Neural progenitor cell (in vitro differentiated cells): ENCODE measurements around the gene SMIM22.

Experiments
- EZH2 ChIP-seq: fragments of 200-600 bp; sonication (generic); IDR thresholded peaks from 2 replicates; pipeline ENCODE4 v1.6.1; 2017; ENCODE audit warnings: antibody characterized with exemption, mild to moderate bottlenecking, moderate library complexity
- TF ChIP-seq, protein P1 (sequence below): fragments of 200-600 bp; sonication (generic); IDR thresholded peaks from 2 replicates; pipeline ENCODE4 v1.5.1; 2017; ENCODE audit warnings: antibody characterized with exemption, mild to moderate bottlenecking

DNA sequence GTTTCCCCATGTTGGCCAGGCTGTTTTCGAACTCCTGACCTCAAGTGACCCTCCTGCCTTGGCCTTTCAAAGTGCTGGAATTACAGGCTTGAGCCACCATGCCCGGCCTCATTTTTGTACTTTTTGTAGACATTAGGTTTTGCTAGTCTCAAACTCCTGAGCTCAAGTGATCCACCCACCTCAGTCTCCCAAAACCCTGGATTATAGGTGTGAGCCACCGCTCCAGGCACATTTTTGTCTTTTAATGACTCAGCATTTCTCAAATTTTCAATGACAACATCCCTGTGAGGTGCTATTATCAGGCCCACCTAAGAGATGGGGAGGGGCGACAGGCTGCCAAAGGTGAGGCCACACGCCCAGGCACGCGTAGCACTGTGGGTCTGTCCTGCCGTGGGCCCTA is 8.1 kb upstream of the SMIM22 start:
- TF ChIP-seq EZH2: no peak
- TF ChIP-seq, protein P1, sequence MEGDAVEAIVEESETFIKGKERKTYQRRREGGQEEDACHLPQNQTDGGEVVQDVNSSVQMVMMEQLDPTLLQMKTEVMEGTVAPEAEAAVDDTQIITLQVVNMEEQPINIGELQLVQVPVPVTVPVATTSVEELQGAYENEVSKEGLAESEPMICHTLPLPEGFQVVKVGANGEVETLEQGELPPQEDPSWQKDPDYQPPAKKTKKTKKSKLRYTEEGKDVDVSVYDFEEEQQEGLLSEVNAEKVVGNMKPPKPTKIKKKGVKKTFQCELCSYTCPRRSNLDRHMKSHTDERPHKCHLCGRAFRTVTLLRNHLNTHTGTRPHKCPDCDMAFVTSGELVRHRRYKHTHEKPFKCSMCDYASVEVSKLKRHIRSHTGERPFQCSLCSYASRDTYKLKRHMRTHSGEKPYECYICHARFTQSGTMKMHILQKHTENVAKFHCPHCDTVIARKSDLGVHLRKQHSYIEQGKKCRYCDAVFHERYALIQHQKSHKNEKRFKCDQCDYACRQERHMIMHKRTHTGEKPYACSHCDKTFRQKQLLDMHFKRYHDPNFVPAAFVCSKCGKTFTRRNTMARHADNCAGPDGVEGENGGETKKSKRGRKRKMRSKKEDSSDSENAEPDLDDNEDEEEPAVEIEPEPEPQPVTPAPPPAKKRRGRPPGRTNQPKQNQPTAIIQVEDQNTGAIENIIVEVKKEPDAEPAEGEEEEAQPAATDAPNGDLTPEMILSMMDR: no peak
